Body of pancreas (tissue), 4 donors: ENCODE results near the gene VKORC1L1.
"Not testable (repeated sequence)": the region's sequence is repeated elsewhere in the genome, so short reads cannot be mapped to it uniquely, and the experiment has no call there.

Experiments used
- POLR2A ChIP-seq, 3 donors: fragments of 450-650 bp; IDR thresholded peaks; one replicate each; pipeline ENCODE4 v1.6.1; 2016; ENCODE audit warnings: antibody characterized with exemption in 3 of 3, mild to moderate bottlenecking in 2 of 3
- TF ChIP-seq, protein P1 (sequence below), 7 experiments: fragments of 450-650 bp in 4 of 7; fragments of 200-600 bp in 3 of 7; sonication (generic) in 3 of 7; IDR thresholded peaks; one replicate each; pipeline ENCODE4 v1.5.1; 2016 to 2019; ENCODE audit warnings: antibody characterized with exemption in 7 of 7

DNA sequence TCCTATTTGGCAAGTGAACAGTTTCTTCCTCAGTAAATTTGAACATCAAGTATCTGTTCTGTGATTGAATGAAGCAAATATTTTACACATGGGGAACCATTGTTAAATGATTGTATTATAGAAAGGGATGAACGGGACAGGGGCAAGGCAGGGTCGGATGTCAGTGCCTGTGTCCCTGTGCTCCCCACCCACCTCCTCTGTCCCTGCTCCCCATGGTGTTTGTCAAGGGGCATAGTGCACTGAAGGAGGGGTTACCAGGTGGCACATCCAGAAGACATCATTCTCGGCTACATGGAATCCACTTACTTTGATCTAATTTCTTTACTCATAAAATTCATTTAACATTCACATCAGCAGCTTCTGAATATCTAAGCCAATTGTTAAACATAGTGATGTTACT lies 19.4 kb upstream of the VKORC1L1 start:
- TF ChIP-seq, protein P1, sequence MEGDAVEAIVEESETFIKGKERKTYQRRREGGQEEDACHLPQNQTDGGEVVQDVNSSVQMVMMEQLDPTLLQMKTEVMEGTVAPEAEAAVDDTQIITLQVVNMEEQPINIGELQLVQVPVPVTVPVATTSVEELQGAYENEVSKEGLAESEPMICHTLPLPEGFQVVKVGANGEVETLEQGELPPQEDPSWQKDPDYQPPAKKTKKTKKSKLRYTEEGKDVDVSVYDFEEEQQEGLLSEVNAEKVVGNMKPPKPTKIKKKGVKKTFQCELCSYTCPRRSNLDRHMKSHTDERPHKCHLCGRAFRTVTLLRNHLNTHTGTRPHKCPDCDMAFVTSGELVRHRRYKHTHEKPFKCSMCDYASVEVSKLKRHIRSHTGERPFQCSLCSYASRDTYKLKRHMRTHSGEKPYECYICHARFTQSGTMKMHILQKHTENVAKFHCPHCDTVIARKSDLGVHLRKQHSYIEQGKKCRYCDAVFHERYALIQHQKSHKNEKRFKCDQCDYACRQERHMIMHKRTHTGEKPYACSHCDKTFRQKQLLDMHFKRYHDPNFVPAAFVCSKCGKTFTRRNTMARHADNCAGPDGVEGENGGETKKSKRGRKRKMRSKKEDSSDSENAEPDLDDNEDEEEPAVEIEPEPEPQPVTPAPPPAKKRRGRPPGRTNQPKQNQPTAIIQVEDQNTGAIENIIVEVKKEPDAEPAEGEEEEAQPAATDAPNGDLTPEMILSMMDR (IDR thresholded peaks at IDR 0.05) = not testable (repeated sequence)
- TF ChIP-seq POLR2A (IDR thresholded peaks at IDR 0.05) = not testable (repeated sequence)
